ENCODE measurements around the gene HAPLN3.

- TF ChIP-seq CTCF (IDR thresholded peaks at IDR 0.05) (no peak), POLR2A (IDR thresholded peaks at IDR 0.05) (no peak)
These were observed 49.7 kb downstream of the HAPLN3 start for GRCh38 chr15:88845616-88846015.
